ENCODE results near the gene GYPE.
"Not testable (repeated sequence)": the region's sequence is repeated elsewhere in the genome, so short reads cannot be mapped to it uniquely, and the experiment has no call there.

GYPE gene

GRCh38 chr4:143905440-143905839 lies at the start of gene GYPE:
Gene GYPE (minus strand): TSS chr4:143905559. CDS start chr4:143905507, 52 bp downstream.
- not testable (repeated sequence) for DNase-seq

GRCh38 chr4:143951458-143951972 lies 46.2 kb upstream of the GYPE start:
- not testable (repeated sequence) for DNase-seq

GRCh38 chr4:143950967-143951366 lies 45.6 kb upstream of the GYPE start:
- DNase-seq, result not testable (repeated sequence)

GRCh38 chr4:143950185-143950584 lies 44.8 kb upstream of the GYPE start:
- not testable (repeated sequence) for DNase-seq

- not testable (repeated sequence) for DNase-seq
Measured at GRCh38 chr4:143947493-143947892, 42.1 kb upstream of the GYPE start.

- DNase-seq, result not testable (repeated sequence)
Measured at GRCh38 chr4:143940708-143941107, 35.3 kb upstream of the GYPE start.

GRCh38 chr4:143939528-143939927 lies 34.2 kb upstream of the GYPE start:
- no peak for DNase-seq

GRCh38 chr4:143938890-143939289 lies 33.5 kb upstream of the GYPE start:
- DNase-seq, result not testable (repeated sequence)

GRCh38 chr4:143921181-143921580 lies 15.8 kb upstream of the GYPE start:
- no peak for DNase-seq

- DNase-seq, result not testable (repeated sequence)
Measured at GRCh38 chr4:143916485-143916884, 11.1 kb upstream of the GYPE start.

- DNase-seq, result not testable (repeated sequence)
Measured at GRCh38 chr4:143912478-143912877, 7.1 kb upstream of the GYPE start.

GRCh38 chr4:143911528-143912417 lies 6.4 kb upstream of the GYPE start:
- peak; percentile 39 for DNase-seq

- DNase-seq, result not testable (repeated sequence)
Measured at GRCh38 chr4:143910906-143911305, 5.5 kb upstream of the GYPE start.

- peak; percentile 28 for DNase-seq
Measured at GRCh38 chr4:143907811-143908210, 2.5 kb upstream of the GYPE start.

GRCh38 chr4:143904431-143904830 lies 928 bp downstream of the GYPE start:
- not testable (repeated sequence) for DNase-seq

- not testable (repeated sequence) for DNase-seq
Measured at GRCh38 chr4:143890323-143890722, 15.0 kb downstream of the GYPE start.

GRCh38 chr4:143888189-143888588 lies 17.2 kb downstream of the GYPE start:
- DNase-seq, result not testable (repeated sequence)

- not testable (repeated sequence) for DNase-seq
Measured at GRCh38 chr4:143884965-143885364, 20.4 kb downstream of the GYPE start.

- no peak for DNase-seq
Measured at GRCh38 chr4:143883529-143883928, 21.8 kb downstream of the GYPE start.

- DNase-seq, result no peak
Measured at GRCh38 chr4:143882892-143883291, 22.5 kb downstream of the GYPE start.

GRCh38 chr4:143879561-143879960 lies 25.8 kb downstream of the GYPE start:
- not testable (repeated sequence) for DNase-seq

GRCh38 chr4:143875357-143875756 lies 30.0 kb downstream of the GYPE start:
- not testable (repeated sequence) for DNase-seq

- DNase-seq, result not testable (repeated sequence)
Measured at GRCh38 chr4:143870523-143871268, 34.7 kb downstream of the GYPE start.
